ENCODE results near the gene MRM3.
"Not testable (repeated sequence)": the region's sequence is repeated elsewhere in the genome, so short reads cannot be mapped to it uniquely, and the experiment has no call there.

The MRM3 gene

DNA sequence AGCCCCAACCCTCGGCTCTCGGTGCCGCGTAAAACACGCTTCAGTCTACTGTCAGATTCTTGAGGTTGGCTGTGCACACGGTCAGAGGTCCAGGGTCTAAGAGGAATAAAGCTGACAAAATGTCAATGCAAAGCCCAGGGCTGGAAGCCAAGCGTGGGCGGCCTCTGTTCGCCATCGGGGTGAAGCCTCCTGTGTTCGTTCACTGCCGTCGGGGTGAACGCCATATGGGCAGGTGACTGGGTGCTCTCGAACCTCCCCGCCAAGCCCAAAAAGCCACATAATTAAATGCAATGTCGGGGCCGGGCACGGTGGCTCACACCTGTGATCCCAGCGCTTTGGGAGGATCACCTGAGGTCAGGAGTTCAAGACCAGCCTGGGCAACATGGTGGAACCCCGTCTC is 44.6 kb downstream of the MRM3 start:
- H3K36me3 ChIP-seq = peaks cover 0 to 57% (median 28%) of the 10 kb centered on the region in 11 experiments; a peak in 18 of 22 replicates
- peak overlapping the region in 4 of 11 experiments; percentile 52 to 68 (median 60); a peak in 7 of 22 replicates for H3K27ac ChIP-seq
- peaks cover 32 to 89% (median 72%) of the 10 kb centered on the region in 10 experiments for H3K4me1 ChIP-seq
- no peak overlapping the region for H3K4me3 ChIP-seq
- H3K9me3 ChIP-seq (replicated peaks in 1 of 11) = peaks cover 4 to 21% (median 8%) of the 10 kb centered on the region in 11 experiments
- H4K20me1 ChIP-seq = peaks cover 0 to 45% (median 26%) of the 10 kb centered on the region in 11 experiments; a peak in 14 of 22 replicates
- peaks cover 0 to 44% (median 0%) of the 10 kb centered on the region in 11 experiments; a peak in 7 of 22 replicates for H3K27me3 ChIP-seq
- H3K4me2 ChIP-seq = peak overlapping the region; percentile 8 to 89 (median 78); a peak in 20 of 22 replicates
- H3K9ac ChIP-seq = peak overlapping the region in 6 of 11 experiments; percentile 16 to 72 (median 60); a peak in 9 of 22 replicates
- TF ChIP-seq Cebpa-rat (IDR thresholded peaks at IDR 0.05) = no peak

- peaks cover 24 to 41% (median 28%) of the 10 kb centered on the region in 11 experiments for H3K9me3 ChIP-seq (replicated peaks in 1 of 11)
- H4K20me1 ChIP-seq = peaks cover 0 to 42% (median 26%) of the 10 kb centered on the region in 11 experiments; a peak in 14 of 22 replicates
- H3K9ac ChIP-seq = no peak overlapping the region
- peaks cover 0 to 65% (median 30%) of the 10 kb centered on the region in 11 experiments; a peak in 17 of 22 replicates for H3K36me3 ChIP-seq
- H3K4me1 ChIP-seq = peaks cover 26 to 69% (median 52%) of the 10 kb centered on the region in 10 experiments
- TF ChIP-seq Cebpa-rat (IDR thresholded peaks at IDR 0.05) = no peak
- peaks cover 0 to 32% (median 0%) of the 10 kb centered on the region in 11 experiments; a peak in 7 of 22 replicates for H3K27me3 ChIP-seq
- H3K4me2 ChIP-seq = peak overlapping the region in 7 of 11 experiments; percentile 10 to 35 (median 28); a peak in 8 of 22 replicates
- H3K27ac ChIP-seq = no peak overlapping the region
- no peak overlapping the region for H3K4me3 ChIP-seq
Observed at GRCh38 chr17:828761-829160, 46.6 kb downstream of the MRM3 start.

- peaks cover 0 to 69% (median 34%) of the 10 kb centered on the region in 11 experiments; a peak in 18 of 22 replicates for H3K36me3 ChIP-seq
- H3K27me3 ChIP-seq = peaks cover 0 to 24% (median 0%) of the 10 kb centered on the region in 11 experiments; a peak in 7 of 22 replicates
- peaks cover 18 to 60% (median 44%) of the 10 kb centered on the region in 10 experiments for H3K4me1 ChIP-seq
- peaks cover 0 to 36% (median 23%) of the 10 kb centered on the region in 11 experiments; a peak in 14 of 22 replicates for H4K20me1 ChIP-seq
- H3K9me3 ChIP-seq (replicated peaks in 1 of 11) = peaks cover 27 to 49% (median 37%) of the 10 kb centered on the region in 11 experiments
- H3K27ac ChIP-seq = 0 out of 22 replicates have a peak overlapping the region, but pooled peaks of 1 of the 11 experiments have one; percentile 18
- H3K4me3 ChIP-seq, H3K9ac ChIP-seq: not testable (repeated sequence)
- H3K4me2 ChIP-seq = peak overlapping the region in 1 of 11 experiments; percentile 50; a peak in 4 of 22 replicates
Observed at GRCh38 chr17:829614-830013, 47.5 kb downstream of the MRM3 start.

- Histone ChIP-seq H3K4me3 (no peak overlapping the region), H3K4me2 (peak overlapping the region in 8 of 11 experiments; percentile 6 to 50 (median 23); a peak in 7 of 22 replicates), H3K27ac (peak overlapping the region in 6 of 11 experiments; percentile 17 to 46 (median 20); a peak in 6 of 22 replicates), H3K27me3 (peaks cover 0 to 16% (median 0%) of the 10 kb centered on the region in 11 experiments; a peak in 7 of 22 replicates), H4K20me1 (peaks cover 0 to 29% (median 18%) of the 10 kb centered on the region in 11 experiments; a peak in 14 of 22 replicates), H3K9ac (peak overlapping the region in 1 of 11 experiments; percentile 4; a peak in 1 of 22 replicates), H3K9me3 (replicated peaks in 1 of 11) (peaks cover 27 to 57% (median 44%) of the 10 kb centered on the region in 11 experiments), H3K36me3 (peaks cover 0 to 69% (median 36%) of the 10 kb centered on the region in 11 experiments; a peak in 18 of 22 replicates), H3K4me1 (peaks cover 10 to 53% (median 36%) of the 10 kb centered on the region in 10 experiments)
- no peak for TF ChIP-seq Cebpa-rat (IDR thresholded peaks at IDR 0.05)
Observed at GRCh38 chr17:830381-830780, 48.2 kb downstream of the MRM3 start.

DNA sequence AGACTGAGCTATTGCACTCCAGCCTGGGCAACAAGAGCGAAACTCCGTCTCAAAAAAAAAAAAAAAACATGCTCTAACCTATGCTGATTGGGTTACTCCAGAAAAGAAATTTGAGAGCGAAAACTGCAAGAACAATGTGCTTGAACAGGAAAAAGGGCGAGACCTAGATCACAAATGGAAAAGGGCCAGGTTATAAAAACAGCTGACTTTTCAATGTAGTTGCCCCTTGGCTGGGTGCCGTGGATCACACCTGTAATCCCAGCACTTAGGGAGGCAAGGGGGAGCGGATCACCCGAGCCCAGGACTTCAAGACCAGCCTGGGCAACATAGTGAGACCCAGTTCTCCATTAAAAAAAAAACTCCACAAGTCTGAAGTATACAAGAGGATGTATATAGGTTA is 48.8 kb downstream of the MRM3 start:
- Histone ChIP-seq H3K4me3 (no peak overlapping the region), H3K4me2 (no peak overlapping the region), H3K9ac (no peak overlapping the region), H3K27ac (no peak overlapping the region), H3K27me3 (peaks cover 0 to 10% (median 0%) of the 10 kb centered on the region in 11 experiments; a peak in 6 of 22 replicates), H3K4me1 (peaks cover 8 to 47% (median 30%) of the 10 kb centered on the region in 10 experiments), H4K20me1 (peaks cover 0 to 24% (median 13%) of the 10 kb centered on the region in 11 experiments; a peak in 13 of 22 replicates), H3K36me3 (peaks cover 0 to 66% (median 34%) of the 10 kb centered on the region in 11 experiments; a peak in 18 of 22 replicates), H3K9me3 (replicated peaks in 1 of 11) (peaks cover 27 to 62% (median 47%) of the 10 kb centered on the region in 11 experiments)
- TF ChIP-seq Cebpa-rat (IDR thresholded peaks at IDR 0.05) = no peak

DNA sequence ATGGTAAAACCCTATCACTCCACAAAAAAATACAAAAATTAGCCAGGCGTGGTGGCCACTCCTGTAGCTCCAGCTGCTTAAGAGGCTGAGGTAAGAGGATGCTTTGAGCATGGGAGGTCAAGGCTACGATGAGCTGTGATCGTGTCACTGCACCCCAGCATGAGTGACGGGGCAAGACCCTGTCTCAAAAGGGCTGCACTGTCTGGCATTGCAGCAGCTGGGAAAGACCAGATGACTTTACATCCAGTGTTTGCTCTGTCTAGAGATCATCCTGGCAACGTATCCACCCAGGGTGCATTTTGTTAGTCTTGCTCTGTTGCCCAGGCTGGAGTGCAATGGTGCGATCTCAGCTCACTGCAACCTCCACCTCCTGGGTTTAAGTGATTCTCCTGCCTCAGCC is 52.0 kb downstream of the MRM3 start:
- Histone ChIP-seq H3K27me3 (no peaks in the 10 kb centered on the region), H3K27ac (no peak overlapping the region), H3K9me3 (replicated peaks in 1 of 11) (peaks cover 27 to 80% (median 50%) of the 10 kb centered on the region in 11 experiments), H3K9ac (no peak overlapping the region), H3K4me1 (peaks cover 8 to 45% (median 37%) of the 10 kb centered on the region in 10 experiments), H4K20me1 (peaks cover 0 to 11% (median 0%) of the 10 kb centered on the region in 11 experiments; a peak in 5 of 22 replicates), H3K36me3 (peaks cover 0 to 94% (median 55%) of the 10 kb centered on the region in 11 experiments; a peak in 18 of 22 replicates), H3K4me2 (no peak overlapping the region), H3K4me3 (no peak overlapping the region)
- TF ChIP-seq Cebpa-rat (IDR thresholded peaks at IDR 0.05) = no peak

DNA sequence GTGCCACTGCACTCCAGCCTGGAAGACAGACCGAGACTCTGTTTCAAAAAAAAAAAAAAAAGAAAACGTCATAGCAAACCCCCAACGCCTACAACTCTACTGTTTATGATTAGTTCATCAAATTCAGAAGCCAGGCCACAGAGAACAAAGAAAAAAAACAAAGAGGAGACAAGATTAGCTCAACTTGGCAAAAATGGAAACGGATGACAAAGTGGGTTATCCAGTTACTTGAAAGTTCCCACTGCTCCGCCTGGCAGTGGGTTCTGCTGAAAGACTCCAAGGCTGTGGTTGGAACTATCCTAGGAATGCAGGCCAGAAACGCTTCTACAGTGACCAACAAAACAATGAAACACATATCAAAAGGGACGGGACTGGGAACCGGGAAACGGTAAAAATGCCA is 53.1 kb downstream of the MRM3 start:
- peaks cover 0 to 11% (median 0%) of the 10 kb centered on the region in 11 experiments; a peak in 5 of 22 replicates for H4K20me1 ChIP-seq
- no peak for TF ChIP-seq Cebpa-rat (IDR thresholded peaks at IDR 0.05)
- H3K4me2 ChIP-seq = no peak overlapping the region
- peaks cover 9 to 50% (median 41%) of the 10 kb centered on the region in 10 experiments for H3K4me1 ChIP-seq
- no peak overlapping the region for H3K27ac ChIP-seq
- peaks cover 0 to 93% (median 55%) of the 10 kb centered on the region in 11 experiments; a peak in 18 of 22 replicates for H3K36me3 ChIP-seq
- H3K9ac ChIP-seq = no peak overlapping the region
- H3K9me3 ChIP-seq (replicated peaks in 1 of 11) = peaks cover 27 to 73% (median 47%) of the 10 kb centered on the region in 11 experiments
- no peaks in the 10 kb centered on the region for H3K27me3 ChIP-seq
- no peak overlapping the region for H3K4me3 ChIP-seq

DNA sequence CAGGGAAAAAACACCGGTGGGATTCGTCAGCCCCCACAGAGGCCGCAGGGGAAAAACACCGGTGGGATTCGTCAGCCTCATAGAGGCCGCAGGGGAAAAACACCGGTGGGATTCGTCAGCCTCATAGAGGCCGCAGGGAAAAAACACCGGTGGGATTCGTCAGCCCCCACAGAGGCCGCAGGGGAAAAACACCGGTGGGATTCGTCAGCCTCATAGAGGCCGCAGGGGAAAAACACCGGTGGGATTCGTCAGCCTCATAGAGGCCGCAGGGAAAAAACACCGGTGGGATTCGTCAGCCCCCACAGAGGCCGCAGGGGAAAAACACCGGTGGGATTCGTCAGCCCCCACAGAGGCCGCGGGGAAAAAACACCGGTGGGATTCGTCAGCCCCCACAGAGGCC is 53.6 kb downstream of the MRM3 start:
- peaks cover 0 to 11% (median 0%) of the 10 kb centered on the region in 11 experiments; a peak in 5 of 22 replicates for H4K20me1 ChIP-seq
- H3K4me3 ChIP-seq, H3K4me2 ChIP-seq, H3K9ac ChIP-seq, H3K27me3 ChIP-seq, H3K27ac ChIP-seq: not testable (repeated sequence)
- peaks cover 10 to 50% (median 41%) of the 10 kb centered on the region in 10 experiments for H3K4me1 ChIP-seq
- H3K9me3 ChIP-seq (replicated peaks in 1 of 11) = peaks cover 27 to 71% (median 47%) of the 10 kb centered on the region in 11 experiments
- peaks cover 0 to 91% (median 55%) of the 10 kb centered on the region in 11 experiments; a peak in 18 of 22 replicates for H3K36me3 ChIP-seq

GRCh38 chr17:836151-836550 is 54.0 kb downstream of the MRM3 start:
- H4K20me1 ChIP-seq = peaks cover 0 to 11% (median 0%) of the 10 kb centered on the region in 11 experiments; a peak in 5 of 22 replicates
- H3K4me3 ChIP-seq = no peak overlapping the region
- peaks cover 27 to 71% (median 49%) of the 10 kb centered on the region in 11 experiments for H3K9me3 ChIP-seq (replicated peaks in 1 of 11)
- no peak overlapping the region for H3K9ac ChIP-seq
- H3K36me3 ChIP-seq = peaks cover 0 to 91% (median 56%) of the 10 kb centered on the region in 11 experiments; a peak in 18 of 22 replicates
- H3K27ac ChIP-seq = peak overlapping the region in 1 of 11 experiments; percentile 11; a peak in 1 of 22 replicates
- H3K4me2 ChIP-seq = no peak overlapping the region; a peak in 1 of 22 replicates
- no peaks in the 10 kb centered on the region for H3K27me3 ChIP-seq
- peaks cover 14 to 51% (median 45%) of the 10 kb centered on the region in 10 experiments for H3K4me1 ChIP-seq
- no peak for TF ChIP-seq Cebpa-rat (IDR thresholded peaks at IDR 0.05)
